EL (cell line): Measurements from ENCODE around the gene ZFP28.

Experiments used
- DNase-seq: peaks from one replicate; pipeline ENCODE4 v3.0.0-alpha.2; 2016

ZFP28 gene

DNA sequence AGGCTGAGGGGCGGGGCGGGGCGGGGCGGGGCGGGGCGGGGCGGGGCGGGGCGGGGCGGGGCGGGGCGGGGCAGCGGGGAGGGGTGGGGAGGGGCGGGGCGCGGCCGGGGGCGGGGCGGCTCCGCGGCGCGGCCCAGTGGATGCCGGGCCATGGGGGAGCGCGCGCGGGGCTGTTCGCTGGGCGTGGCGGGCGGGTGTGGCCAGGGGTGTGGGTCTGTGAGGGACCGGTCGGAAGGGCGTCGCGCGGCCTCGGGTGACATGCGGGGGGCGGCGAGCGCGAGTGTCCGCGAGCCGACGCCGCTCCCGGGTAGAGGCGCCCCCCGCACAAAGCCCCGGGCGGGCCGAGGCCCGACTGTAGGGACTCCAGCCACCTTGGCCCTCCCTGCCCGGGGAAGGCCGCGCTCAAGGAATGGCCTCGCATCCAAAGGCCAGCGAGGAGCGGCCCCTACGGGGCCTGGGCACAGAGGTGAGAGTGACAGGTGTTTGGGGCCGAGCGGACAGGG lies at the start of gene ZFP28:
ZFP28 (plus strand) TSS at position 188 of the 503 bp plus-strand sequence; CDS start at position 259, 71 bp downstream.
- no peak for DNase-seq

DNA sequence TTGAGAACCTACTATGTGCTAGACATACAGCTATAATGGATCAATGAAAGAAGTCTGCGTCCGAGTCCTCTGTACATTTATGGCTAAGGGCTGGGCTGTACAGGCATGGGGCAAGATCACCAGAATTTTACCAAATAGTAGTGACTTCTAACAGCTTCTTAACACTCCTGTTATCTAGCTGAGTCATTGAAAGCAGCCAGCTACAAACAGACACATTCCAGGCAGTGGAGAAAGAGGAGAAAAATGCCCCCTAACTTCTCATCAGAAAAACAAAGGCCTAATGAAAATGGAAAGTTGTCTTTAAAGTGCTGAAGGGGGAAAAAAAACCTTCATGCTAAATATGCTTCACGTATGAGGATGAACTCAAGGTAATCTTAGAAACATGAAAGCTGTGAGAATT lies 47.3 kb upstream of the ZFP28 start:
- no peak for DNase-seq

DNA sequence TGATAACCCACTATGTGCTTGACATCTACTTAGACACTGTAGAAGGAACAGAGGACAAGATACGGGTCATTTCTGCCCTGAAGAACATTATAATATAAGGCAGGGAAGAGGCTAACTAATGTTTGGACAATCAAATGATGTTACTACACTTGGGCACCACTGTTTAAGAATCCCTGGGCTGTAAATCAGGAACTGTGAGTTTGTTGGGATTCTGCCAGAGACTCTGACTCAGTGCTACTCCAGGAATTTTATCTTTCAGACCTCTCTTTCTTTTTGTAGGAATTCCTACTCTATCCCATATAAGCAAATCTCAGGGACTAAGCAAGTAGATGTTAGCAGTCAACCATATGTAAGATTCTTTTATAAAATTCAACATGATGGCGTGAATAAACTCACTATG lies 34.2 kb upstream of the ZFP28 start:
- DNase-seq: peak; percentile 46

DNA sequence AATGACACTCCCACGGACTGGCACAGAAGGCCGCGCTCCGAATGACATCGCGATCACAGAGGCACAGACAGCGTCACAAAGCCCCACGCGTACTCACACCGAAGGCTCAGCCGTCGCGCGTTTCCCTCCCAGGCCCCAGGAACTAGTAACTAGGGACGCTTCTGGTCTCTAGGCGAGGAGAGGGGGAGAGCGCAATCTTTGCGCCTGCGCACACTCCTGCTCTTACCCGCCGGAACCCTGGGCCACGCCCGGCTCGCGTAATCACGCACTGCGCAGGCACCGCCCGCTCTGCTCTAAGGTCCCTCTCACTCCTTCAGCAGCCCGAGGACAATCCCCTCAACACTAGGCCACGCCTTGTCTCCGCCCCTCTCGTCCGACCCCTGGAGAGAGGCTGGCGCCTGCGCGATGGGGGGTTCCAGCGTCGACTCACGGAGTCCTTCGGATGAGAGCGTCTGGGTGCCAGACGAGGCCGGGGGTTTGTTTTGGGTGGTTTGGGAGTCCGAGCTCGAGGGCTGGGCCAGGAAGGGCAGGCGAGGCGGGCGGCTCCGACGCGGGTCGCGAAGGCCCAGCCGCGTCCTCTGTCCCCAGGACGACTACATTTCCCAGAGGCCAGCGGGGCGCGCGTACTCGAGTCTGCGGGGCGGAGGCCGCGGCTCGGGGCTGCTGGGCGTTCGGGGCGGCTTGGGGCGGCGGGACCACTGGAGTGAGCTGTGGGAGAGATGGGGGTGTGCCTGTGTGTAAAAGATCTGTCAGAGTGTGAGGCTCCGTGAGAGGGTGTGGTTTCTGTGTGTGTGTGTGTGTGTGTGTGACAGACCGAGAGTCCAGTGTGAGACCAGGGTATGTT lies 31.1 kb upstream of the ZFP28 start, which contains the start of gene ZNF471:
ZNF471 (plus strand) TSS at position 410 of the 844 bp plus-strand sequence. CDS start 3,717 bp downstream, outside the sequence.
- peak; percentile 98 for DNase-seq

DNA sequence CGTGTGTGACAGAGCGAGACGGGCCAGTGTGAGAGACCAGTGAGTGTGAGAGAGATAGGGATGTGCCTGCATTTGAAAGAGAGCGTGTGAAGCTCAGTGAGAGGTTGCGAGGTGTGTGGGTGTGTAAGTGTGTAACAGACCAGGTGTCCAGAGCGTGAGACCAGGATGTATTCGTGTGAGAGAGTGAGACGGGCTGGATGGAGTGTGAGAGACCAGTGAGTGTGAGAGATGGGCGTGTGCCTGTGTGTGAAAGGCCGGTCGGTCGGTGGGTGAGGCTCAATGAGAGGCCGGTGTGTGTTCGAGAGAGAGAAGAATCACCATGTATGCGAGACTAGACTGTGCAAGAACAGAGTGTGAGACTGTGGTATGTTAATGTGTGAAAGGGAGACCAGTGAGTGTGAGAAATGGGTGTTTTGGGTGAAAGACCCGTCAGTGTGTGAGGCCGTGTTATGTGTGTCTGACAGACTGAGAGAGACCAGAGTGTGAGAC lies 30.4 kb upstream of the ZFP28 start:
- no peak for DNase-seq

DNA sequence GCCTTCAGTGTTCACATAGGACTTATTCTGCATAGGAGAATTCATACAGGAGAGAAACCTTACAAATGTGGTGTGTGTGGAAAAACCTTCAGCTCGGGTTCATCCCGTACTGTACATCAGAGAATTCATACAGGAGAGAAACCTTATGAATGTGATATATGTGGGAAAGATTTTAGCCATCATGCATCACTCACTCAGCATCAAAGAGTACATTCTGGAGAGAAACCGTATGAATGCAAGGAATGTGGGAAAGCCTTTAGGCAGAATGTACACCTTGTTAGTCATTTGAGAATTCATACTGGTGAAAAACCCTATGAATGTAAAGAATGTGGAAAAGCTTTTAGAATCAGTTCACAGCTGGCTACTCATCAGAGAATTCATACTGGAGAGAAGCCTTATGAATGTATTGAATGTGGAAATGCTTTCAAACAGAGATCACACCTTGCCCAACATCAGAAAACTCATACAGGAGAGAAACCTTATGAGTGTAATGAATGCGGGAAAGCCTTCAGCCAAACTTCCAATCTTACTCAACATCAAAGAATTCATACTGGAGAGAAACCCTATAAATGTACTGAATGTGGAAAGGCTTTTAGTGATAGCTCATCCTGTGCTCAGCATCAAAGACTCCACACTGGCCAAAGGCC lies 13.4 kb upstream of the ZFP28 start:
- DNase-seq: no peak

DNA sequence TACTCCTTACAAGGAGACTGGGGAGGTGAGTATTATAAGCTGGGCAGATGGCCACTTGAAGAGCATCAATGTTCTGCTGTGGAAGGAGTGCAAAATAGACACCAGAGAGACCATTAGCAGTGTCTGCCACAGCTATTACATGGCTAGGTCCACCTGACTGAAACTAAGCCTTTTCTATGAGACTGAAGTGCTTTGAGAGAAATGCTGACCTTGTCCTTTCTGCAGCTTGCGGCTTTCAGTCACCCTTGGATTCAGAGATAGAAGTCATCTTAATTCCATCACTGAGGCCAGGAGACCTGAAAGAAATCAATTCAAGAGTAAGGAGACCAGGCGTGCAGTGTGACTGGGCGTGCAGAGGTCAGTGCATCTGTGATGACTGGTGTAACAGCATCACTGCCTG lies 1.3 kb upstream of the ZFP28 start:
- DNase-seq: no peak

DNA sequence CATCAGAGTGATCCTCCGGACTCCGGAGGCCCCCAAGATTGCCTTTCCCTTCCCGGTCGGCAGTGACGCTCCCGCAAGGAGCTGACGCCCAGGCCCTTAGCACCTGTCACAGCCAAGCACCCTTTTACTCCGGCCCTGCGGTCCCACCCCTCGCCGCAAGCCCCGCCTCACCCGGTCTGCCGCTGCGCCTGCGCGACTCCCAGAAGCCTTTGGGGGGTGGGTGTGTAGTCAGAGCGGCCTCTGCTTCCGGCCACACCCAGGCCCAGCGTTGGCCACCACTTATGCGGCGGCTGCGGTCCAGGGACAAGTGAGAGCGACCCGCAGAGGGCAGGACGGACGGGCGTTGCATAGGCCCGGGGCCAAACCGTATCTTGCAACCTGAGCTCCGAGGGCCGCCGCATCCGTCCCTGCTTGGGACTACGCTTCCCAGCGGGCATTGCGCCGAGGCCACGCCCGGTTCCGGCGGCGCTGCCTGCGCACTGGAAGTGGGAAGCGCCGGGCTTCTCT lies 441 bp upstream of the ZFP28 start:
- peak; percentile 88 for DNase-seq

DNA sequence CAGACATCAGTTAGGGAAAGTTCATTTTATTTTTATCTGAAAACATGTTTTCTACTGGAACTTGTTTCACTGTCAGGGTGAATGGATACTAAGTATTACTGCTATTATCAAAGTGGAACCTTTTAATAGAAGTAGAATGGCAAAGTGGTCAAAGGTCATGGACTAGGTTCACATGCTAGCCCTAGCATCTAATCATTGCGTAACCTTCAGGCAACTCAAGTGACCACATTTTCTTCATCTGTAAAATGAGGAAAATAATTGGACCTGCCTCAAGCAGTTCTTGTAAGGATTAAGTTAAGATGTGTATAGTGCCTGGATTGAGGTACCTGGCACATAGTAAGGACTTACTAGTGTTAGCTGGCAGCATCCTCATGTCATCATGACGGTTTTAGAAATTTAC lies 5.0 kb downstream of the ZFP28 start:
- DNase-seq: no peak

DNA sequence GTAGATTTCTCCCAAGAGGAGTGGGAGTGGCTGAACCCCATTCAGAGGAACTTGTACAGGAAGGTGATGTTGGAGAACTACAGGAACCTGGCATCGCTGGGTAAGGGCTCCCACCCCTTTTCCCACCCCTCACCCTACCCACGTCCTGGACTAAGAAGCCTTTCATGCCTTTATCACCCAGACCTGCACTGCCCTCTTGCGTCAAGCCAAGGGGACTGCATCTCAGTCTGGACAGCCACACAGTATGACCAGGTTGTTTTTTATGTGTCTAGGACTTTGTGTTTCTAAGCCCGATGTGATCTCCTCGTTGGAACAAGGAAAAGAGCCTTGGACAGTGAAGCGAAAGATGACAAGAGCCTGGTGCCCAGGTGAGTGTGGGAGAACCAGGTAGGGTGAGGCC lies 8.8 kb downstream of the ZFP28 start:
- no peak for DNase-seq

DNA sequence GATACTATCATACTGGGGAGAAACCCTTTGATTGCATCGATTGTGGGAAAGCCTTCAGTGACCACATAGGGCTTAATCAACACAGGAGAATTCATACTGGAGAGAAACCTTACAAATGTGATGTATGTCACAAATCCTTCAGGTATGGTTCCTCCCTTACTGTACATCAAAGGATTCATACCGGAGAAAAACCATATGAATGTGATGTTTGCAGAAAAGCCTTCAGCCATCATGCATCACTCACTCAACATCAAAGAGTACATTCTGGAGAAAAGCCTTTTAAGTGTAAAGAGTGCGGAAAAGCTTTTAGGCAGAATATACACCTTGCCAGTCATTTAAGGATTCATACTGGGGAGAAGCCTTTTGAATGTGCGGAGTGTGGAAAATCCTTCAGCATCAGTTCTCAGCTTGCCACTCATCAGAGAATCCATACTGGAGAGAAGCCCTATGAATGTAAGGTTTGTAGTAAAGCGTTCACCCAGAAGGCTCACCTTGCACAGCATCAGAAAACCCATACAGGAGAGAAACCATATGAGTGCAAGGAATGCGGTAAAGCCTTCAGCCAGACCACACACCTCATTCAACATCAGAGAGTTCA lies 15.6 kb downstream of the ZFP28 start:
- no peak for DNase-seq

DNA sequence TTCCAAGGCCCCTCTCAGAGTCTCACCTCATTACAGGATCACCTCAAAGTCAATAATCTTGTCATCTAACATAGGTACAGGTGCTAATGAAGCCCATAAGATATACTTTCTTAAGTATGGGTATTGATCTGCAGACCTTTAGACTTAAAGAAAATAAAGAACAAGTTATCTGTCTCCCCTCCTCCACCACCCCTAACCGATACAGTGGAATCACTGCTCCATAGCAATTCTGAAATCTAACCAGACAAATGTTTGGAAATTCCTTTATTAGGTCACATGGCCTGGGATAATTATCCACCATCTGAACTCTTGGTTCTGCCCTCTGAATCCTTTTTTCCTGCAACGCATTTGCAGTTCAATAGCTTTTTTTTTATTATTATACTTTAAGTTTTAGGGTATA lies 24.0 kb downstream of the ZFP28 start:
- DNase-seq: no peak

DNA sequence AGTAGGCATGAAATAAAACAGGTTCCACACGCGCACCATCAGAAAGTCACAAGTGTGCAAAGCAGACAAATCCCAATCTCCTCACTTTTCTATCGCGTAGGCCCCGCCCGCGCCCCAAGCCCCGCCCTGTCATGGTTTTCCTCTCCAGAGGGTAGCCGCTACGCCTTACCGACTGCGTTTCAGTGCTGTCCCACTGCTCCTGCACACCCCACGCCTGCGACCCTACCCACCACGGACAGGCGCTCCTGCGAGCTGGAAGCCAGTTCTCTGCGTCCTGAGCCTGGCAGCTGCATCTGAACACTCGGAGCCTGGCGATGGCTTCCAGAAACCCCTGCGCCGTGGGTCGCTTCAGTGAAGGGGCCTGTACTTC lies 28.1 kb downstream of the ZFP28 start:
- peak; percentile 47 for DNase-seq

DNA sequence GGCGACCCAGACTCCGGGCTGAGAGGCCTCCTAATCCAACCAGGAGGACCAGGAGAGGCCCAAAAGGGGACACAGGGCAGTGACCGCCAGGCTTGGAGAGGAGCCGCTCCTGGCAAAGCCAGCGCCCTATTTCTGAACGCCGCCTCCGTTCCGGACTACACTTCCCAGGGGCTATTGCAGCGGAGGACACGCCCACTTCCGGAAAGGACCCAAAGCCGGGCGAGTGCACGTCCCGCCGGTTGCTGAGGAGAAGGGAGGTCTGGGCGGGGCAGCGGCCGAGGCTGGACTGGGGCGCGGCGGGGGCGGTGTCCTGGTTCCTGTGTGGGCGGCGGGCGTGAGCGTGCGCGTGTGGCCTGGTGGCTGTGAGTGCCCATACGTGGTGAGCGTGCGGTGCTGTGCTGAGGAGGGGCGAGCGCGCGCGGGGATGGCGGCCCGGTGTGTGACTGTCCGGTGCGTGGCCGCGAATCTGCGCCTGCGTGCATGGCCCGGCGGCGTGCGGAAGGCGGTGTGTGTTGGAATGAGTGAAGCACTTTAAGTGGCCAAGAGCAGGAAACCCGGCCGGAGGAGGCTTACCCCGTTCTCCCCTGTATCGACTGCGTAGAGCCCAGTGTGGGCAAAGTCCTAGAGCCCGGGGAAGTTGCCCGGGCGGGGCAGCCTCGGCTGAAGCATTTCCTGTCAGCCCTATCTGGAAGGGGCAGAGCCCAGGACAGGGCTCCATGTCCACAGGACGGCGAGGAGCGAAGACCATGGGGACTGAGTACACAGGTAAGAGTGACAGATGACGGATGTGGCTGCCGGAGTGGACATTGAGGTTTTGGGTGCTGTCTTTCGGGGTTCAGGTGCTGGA lies 28.7 kb downstream of the ZFP28 start, which contains the start of gene ZNF470:
ZNF470 (plus strand) TSS at position 195 of the 847 bp plus-strand sequence. CDS start 2,844 bp downstream, outside the sequence.
- DNase-seq: peak; percentile 94

DNA sequence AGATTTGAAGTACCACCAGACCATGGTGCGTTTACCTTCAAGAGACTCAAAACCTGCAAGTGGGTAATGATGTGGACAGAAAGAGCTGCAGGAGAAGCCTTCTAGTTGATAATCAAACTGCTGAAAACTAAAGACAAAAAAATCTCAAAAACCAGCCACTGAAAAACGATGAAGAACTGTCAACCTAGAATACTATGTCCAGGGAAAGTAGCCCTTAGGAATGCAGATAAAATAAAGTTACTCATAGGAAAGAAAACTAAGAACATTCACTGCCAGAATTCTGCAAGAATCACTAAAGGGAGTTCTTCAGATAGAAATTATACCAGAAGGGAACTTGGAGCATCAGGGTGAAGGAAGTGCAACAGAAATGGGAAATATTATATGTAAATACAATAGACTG lies 33.8 kb downstream of the ZFP28 start:
- DNase-seq: no peak

DNA sequence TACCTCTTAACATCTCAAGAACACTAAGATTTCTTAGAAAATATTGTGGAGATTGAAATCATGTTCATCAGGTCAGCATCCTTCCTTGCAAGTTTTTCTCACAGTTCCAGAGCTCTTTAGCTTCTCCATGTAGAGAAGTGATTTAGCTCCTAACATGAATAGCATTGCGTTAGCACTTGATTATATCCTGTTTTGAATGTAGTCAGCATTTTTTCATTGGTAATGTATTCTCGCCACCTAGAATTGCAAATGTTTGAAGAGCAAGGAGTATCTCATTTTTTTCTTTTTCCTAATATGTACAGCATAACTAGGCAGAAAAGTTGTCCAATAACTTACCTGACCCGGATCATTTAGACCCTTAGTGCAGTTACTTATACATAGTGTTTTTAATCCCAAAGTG lies 35.2 kb downstream of the ZFP28 start:
- no peak for DNase-seq

DNA sequence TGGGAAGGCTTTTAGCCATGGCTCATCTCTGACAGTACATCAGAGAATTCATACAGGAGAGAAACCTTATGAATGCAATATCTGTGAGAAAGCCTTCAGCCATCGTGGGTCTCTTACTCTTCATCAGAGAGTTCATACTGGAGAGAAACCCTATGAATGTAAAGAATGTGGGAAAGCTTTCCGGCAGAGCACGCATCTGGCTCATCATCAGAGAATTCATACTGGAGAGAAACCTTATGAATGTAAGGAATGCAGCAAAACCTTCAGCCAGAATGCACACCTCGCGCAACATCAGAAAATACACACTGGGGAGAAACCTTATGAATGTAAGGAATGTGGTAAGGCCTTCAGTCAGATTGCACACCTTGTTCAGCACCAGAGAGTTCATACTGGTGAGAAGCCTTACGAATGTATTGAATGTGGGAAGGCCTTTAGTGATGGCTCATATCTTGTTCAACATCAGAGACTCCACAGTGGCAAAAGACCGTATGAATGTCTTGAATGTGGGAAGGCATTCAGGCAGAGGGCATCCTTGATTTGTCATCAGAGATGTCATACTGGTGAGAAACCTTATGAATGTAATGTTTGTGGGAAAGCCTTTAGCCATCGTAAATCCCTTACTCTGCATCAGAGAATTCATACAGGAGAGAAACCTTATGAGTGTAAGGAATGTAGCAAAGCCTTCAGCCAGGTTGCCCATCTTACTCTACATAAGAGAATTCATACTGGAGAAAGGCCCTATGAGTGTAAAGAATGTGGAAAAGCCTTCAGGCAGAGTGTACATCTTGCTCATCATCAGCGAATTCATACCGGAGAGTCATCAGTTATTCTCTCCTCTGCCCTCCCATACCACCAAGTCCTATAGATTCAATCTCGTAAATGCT lies 39.2 kb downstream of the ZFP28 start:
- no peak for DNase-seq

DNA sequence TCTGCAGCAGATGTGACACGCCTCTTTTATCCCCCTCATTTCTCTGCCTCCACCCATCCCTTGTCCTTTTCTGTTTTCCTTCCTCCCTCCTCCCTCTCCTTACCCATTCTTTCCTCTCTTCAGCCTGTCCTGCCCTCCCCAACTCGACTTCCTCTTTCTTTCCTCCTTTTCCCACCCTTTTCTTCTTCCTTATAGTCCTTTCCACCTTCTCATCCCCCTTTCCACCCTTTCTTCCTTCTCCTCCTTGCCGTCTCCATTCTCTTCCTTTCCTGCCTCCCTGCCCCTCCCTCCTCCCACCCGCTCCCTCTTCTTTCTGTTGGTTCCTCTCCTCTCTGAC lies 55.7 kb downstream of the ZFP28 start:
- no peak for DNase-seq

DNA sequence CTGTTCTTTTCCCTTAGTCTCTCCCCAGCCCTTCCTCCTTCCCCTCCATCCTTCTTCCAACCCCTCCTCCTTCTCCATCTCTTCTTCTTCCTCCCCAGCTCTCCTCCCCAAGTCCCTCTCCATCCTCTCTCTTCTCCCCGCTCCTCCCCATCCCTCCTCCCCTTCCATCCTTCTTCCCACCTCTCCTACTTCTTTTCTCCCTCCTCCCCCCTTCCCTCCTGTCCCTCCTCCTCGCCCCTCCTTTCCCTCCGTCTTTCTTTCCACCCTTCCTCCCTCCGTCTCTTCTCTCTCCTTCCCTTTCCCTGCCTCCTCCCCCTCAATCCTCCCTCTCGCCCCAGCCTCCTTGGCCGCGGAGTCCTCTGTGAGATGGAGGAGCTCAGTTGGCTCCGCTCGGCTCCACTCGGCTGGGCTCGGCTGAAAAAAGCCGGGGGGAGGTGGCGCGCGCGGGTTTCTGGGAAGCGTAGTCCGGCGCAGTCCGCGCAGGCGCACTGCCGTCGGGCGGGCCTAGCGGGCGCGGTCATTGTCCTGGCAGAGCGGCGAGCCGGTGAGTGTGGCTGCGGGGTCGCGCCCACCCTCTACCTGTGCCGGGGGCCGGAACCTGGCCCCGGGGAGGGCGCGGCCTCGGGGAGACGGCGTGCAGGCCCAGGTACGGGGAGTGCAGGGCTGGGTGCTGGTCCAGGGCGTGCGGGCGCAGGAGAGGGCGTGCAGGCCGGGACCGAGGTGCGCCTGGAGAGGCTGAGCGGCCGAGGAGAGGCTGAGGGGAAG lies 56.2 kb downstream of the ZFP28 start, which contains the start of gene ZNF71:
ZNF71 (plus strand) TSS at position 520 of the 765 bp plus-strand sequence. CDS start 6,257 bp downstream, outside the sequence.
- DNase-seq: peak; percentile 85

DNA sequence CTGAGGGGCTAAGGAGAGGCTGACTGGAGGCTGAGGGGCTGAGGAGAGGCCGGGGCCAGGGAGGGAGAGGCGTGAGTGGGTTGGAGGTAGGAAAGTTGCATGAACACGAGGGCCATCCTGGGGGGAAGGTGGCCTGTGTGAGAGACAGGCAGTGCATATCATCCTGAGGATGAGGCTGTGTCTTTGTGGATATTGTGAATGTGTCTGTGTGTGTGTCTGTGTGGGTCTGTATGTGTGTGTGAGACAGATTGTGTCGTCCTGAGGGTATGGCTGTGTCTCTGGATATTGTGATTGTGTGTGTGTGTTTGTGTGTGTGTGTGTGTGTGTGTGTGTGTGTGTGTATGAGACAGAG lies 56.8 kb downstream of the ZFP28 start:
- no peak for DNase-seq
